K562 (cell line): ENCODE measurements around the gene CTDSP2. TPM values are rescaled to one million over a fixed set of nuclear protein-coding genes. Genes with fewer than 3 reads are reported as not detected.

Experiments
- CHD4 ChIP-seq: fragments of 200-600 bp; sonication (generic); IDR thresholded peaks from 3 replicates; pipeline ENCODE4 v1.6.1; 2012; ENCODE audit warnings: low read depth, mild to moderate bottlenecking, mixed read lengths, low read length, inconsistent platforms; ENCODE audit not compliant: insufficient read depth, insufficient replicate concordance, poor library complexity, severe bottlenecking
- DDX20 ChIP-seq: fragments of 450-650 bp; IDR thresholded peaks from 2 replicates; pipeline ENCODE4 v1.6.1; 2016; ENCODE audit warnings: missing genetic modification characterization, low read depth, mild to moderate bottlenecking, missing compliant biosample characterization, moderate library complexity
- GABPA ChIP-seq: fragments of 200-800 bp; sonication (Bioruptor generic); conservative IDR thresholded peaks from 2 replicates; pipeline ENCODE4 v1.6.1; 2016; ENCODE audit warnings: low read depth, missing genetic modification characterization, missing compliant biosample characterization
- HCFC1 ChIP-seq: IDR thresholded peaks from 2 replicates; pipeline ENCODE4 v1.6.1; 2012; ENCODE audit warnings: low read depth, low read length, improper control_type of control experiment
- L3MBTL2 ChIP-seq: fragments of 450-650 bp; IDR thresholded peaks from 2 replicates; pipeline ENCODE4 v1.6.1; 2016; ENCODE audit warnings: mild to moderate bottlenecking, moderate library complexity
- MGA ChIP-seq: fragments of 450-650 bp; IDR thresholded peaks from 2 replicates; pipeline ENCODE4 v1.6.1; 2016; ENCODE audit warnings: mild to moderate bottlenecking, moderate library complexity
- NR2C2 ChIP-seq, 2 experiments: fragments of 200-800 bp in 1 of 2; sonication (Bioruptor generic) in 1 of 2; sonication (generic) in 1 of 2; formaldehyde crosslinking in 1 of 2; IDR thresholded peaks; 2 replicates each; pipeline versions ENCODE4 v1.6.1 to v1.8.0; 2016 to 2022; ENCODE audit warnings: mild to moderate bottlenecking in 1 of 2, missing compliant biosample characterization in 1 of 2, missing genetic modification characterization in 1 of 2, missing genetic modification reagents in 1 of 2
- NR2F6 ChIP-seq: fragments of 450-650 bp; formaldehyde crosslinking; IDR thresholded peaks from 2 replicates; pipeline ENCODE4 v1.4.0; 2020; ENCODE audit warnings: mild to moderate bottlenecking
- RBM39 ChIP-seq: fragments of 200-400 bp; formaldehyde crosslinking; optimal IDR thresholded peaks from 2 replicates; pipeline ENCODE3; 2018; ENCODE audit warnings: low read depth, low read length
- RCOR1 ChIP-seq, 2 experiments: IDR thresholded peaks; 2 replicates each; pipeline ENCODE4 v1.6.1; 2012; ENCODE audit warnings: low read depth in 2 of 2, low read length in 2 of 2, borderline replicate concordance in 1 of 2, improper control_type of control experiment in 1 of 2
- ZNF174 ChIP-seq: fragments of 250-450 bp; sonication (Bioruptor Pico); IDR thresholded peaks from 2 replicates; pipeline ENCODE4 v1.4.0; 2020; ENCODE audit warnings: mild to moderate bottlenecking
- ZNF239 ChIP-seq: fragments of 250-450 bp; sonication (Bioruptor Pico); IDR thresholded peaks from 2 replicates; pipeline ENCODE4 v1.4.0; 2020; ENCODE audit warnings: mild to moderate bottlenecking
- ZNF780A ChIP-seq: fragments of 250-450 bp; sonication (Bioruptor Pico); IDR thresholded peaks from 2 replicates; pipeline ENCODE4 v1.5.0; 2021; ENCODE audit warnings: mild to moderate bottlenecking
- ZSCAN32 ChIP-seq: fragments of 450-650 bp; formaldehyde crosslinking; IDR thresholded peaks from 2 replicates; pipeline ENCODE4 v1.4.0; 2020; ENCODE audit warnings: mild to moderate bottlenecking, moderate library complexity
- polyA plus RNA-seq, 8 experiments: library from polyadenylated mRNA; depleted of rRNA in 4 of 8; stranded (reverse) in 5 of 8; unstranded in 3 of 8; fragments of >200 nt; fragmentation: Nextera tagmentation in 2 of 8; fragmentation: Illumina TruSeq in 1 of 8; extraction: Ambion mirVana in 2 of 8; extraction: Trizol in 1 of 8; gene quantifications; 2 replicates each; pipeline versions ENCODE4 v1.2.1 to v1.2.3, GENCODE V29; 2011 to 2014; ENCODE audit warnings: inconsistent platforms in 1 of 8, missing spikeins in 1 of 8
- total RNA-seq, 7 experiments: library from RNA; depleted of rRNA in 6 of 7; stranded (reverse); fragments of >200 nt in 6 of 7; fragmentation: Illumina TruSeq in 2 of 7; extraction: Trizol in 2 of 7; gene quantifications; 2 replicates each; pipeline versions ENCODE4 v1.2.1 to v1.2.3, GENCODE V29; 2011 to 2021; ENCODE audit warnings: low replicate concordance in 1 of 7

Gene CTDSP2
- total and polyA plus RNA-seq, 9 of the 15 experiments (the other 6 are each of a cell fraction or from before 2014, with no cell fraction given) = 20.4 to 108 (median 47.7) TPM

DNA sequence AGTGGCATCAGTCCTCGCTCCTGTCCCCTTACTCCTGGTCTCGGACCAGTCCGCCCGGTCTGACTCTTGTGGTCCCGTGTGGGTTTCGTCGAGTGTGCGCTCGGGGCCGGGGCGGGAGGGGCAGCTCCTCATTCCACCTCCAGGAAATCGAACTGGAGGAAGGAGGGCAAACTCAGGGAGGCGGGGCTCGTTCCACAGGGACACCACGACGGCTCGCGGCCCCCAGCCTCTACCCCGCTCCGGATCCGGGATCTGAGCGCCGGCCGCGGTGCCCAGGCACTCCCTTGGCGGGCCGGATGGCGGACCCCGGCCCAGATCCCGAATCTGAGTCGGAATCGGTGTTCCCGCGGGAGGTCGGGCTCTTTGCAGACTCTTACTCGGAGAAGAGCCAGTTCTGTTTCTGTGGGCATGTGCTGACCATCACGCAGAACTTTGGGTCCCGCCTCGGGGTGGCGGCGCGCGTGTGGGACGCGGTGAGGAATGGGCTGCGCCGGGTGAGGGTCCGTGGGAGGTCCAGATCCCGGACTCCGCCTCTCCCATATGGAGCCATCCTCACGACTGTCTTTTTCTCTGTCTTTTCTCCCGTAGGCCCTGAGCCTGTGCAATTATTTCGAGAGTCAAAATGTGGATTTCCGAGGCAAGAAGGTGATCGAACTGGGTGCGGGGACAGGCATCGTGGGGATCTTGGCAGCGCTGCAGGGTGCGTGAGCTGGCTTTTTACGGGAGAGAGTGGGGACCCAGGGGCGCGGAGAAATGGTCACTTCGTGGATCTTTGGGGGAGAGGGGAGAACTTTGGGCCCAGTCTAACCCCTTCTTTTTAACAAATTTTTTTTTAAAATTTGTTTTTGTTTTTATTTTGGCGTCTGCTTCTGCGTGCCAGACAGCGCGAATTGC, 73.9 kb downstream of the CTDSP2 start, which contains the start of gene EEF1AKMT3 (continued):
- TF ChIP-seq MGA (peak; percentile 73), ZSCAN32 (CRISPR knock-in tag) (no peak), ZNF239 (CRISPR knock-in tag) (no peak), RBM39 (no peak), L3MBTL2 (peak; percentile 74; the same call in 1 of the 2 replicates), CHD4 (no peak), NR2C2 (CRISPR knock-in tag; IDR thresholded peaks at IDR 0.05) (0 out of 2 replicates have a peak, but pooled peaks have one; percentile 49), NR2C2 (tag; IDR thresholded peaks at IDR 0.05) (no peak), HCFC1 (no peak), GABPA (no peak; the same call in 1 of the 2 replicates), RCOR1 (IDR thresholded peaks at IDR 0.05; ENCODE audit: borderline replicate concordance in 1 of 2, low read depth in 2 of 2, low read length in 2 of 2) (no peak), NR2F6 (CRISPR knock-in tag) (no peak), ZNF780A (CRISPR knock-in tag) (no peak), DDX20 (tag) (no peak), ZNF174 (CRISPR knock-in tag) (no peak)
